Aorta (tissue), 5 donors: ENCODE measurements around the gene FGF22. TPM values are rescaled to one million over a fixed set of nuclear protein-coding genes. Genes with fewer than 3 reads are reported as not detected.
A peak's percentile ranks its signal among the peaks of the same experiment; 100 is the strongest.

Source experiments
- ATAC-seq: fragments of 200-7000 bp; cut with Tn5 transposase; one replicate; pipeline ENCODE4 v1.9.1; 2022; ENCODE audit warnings: moderate library complexity; ENCODE audit not compliant: low FRiP score
- DNase-seq, 2 donors: peaks; one replicate each; pipeline ENCODE4 v3.0.0-alpha.2; 2020
- H3K27ac ChIP-seq, 2 donors: one replicate each; pipeline ENCODE4 v1.5.1; 2013; ENCODE audit warnings: low read length in 2 of 2, mild to moderate bottlenecking in 2 of 2, moderate library complexity in 2 of 2, control low read depth in 1 of 2, inconsistent platforms in 1 of 2, low read depth in 1 of 2
- H3K27me3 ChIP-seq, 2 donors: one replicate each; pipeline ENCODE4 v1.6.1; 2013; ENCODE audit warnings: control low read depth in 1 of 2, low read length in 1 of 2, mild to moderate bottlenecking in 1 of 2, moderate library complexity in 1 of 2; ENCODE audit not compliant: insufficient read depth in 2 of 2, control insufficient read depth in 1 of 2
- H3K36me3 ChIP-seq, 2 donors: one replicate each; pipeline ENCODE4 v1.6.1; 2013; ENCODE audit warnings: control low read depth in 1 of 2, low read length in 1 of 2, mild to moderate bottlenecking in 1 of 2; ENCODE audit not compliant: insufficient read depth in 2 of 2, control insufficient read depth in 1 of 2
- H3K4me1 ChIP-seq, 2 donors: one replicate each; pipeline ENCODE4 v1.6.1; 2013; ENCODE audit warnings: low read length in 2 of 2, control low read depth in 1 of 2, mild to moderate bottlenecking in 1 of 2, moderate library complexity in 1 of 2; ENCODE audit not compliant: insufficient read depth in 2 of 2, control insufficient read depth in 1 of 2
- H3K4me3 ChIP-seq, 2 donors: one replicate each; pipeline ENCODE4 v1.5.1; 2013; ENCODE audit warnings: low read length in 2 of 2, control low read depth in 1 of 2, mild to moderate bottlenecking in 1 of 2
- H3K9me3 ChIP-seq: one replicate; pipeline ENCODE4 v1.6.1; 2013; ENCODE audit warnings: mild to moderate bottlenecking, low read length; ENCODE audit not compliant: control insufficient read depth
- WGBS, 2 donors: extraction: QIAGEN DNeasy Blood & Tissue Kit; methylation state at CpG; one replicate each; pipeline ENCODE4 v1.1.7; 2013; 5-methylcytosine and 5-hydroxymethylcytosine counted together
- intact Hi-C, 2 donors: fragments of 100-400 bp; cut with DNase I; formaldehyde crosslinking; loops; one replicate each; pipeline versions ENCODE4 v1.14.2 to v1.15.0; 2022
- polyA plus RNA-seq, 2 donors: library from polyadenylated mRNA; stranded (reverse); fragments of 200-250 nt; gene quantifications; one replicate each; pipeline ENCODE4 v1.2.3, GENCODE V29; 2013
- total RNA-seq, 2 donors: library from RNA; stranded (reverse); fragmentation: NEBNext Ultra II Directional; extraction: Animal tissue kit (Norgen Biotek cat#: 25700); gene quantifications; one replicate each; pipeline ENCODE4 v1.2.1, GENCODE V29; 2021
- donor health status: healthy with polysubstance abuse.
- donor health status: Bipolar disorder and iron deficiency.
- donor health status: DM: no; HTN: no; CAD: no.
- donor health status: DM: no; HTN: no; CAD: no.
- donor health status: DM: yes; HTN: yes; CAD: no.

FGF22 gene
- total and polyA plus RNA-seq, 4 donors: 0.36 to 4.8 (median 0.54) TPM

DNA sequence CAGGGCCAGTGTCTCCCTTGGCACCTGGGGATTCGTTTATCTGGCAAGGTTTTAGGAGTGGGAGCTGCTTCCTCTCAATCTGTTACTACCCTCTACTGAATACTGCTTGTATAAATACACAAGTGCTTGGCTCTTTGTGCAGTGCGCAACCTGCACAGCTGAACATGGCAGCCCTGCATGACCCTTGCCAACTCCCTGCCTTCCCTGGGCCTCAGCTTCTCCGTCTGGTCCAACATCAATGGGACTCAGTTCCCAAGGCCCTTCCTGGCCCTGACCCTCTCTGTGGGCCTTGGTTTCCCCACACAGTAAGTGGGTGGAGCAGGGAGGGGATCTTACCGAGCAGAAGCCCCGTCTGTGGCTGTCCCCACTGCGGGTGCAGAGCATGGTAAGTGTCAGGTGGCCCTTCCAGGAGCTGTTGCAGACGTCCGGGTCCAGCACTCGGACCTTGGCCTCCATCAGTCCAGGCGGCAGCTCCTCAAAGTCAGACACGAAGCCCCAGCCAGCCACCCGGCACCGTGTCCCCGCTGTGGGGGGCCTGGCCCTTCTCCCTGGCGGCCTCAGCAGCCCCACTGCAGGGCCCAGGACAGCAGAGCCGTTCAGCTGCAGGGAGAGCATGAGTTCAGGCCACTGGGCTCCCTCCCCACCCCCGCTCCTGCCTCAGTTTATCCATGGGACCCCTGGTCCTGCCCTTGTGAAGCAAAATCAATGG is 47.1 kb downstream of the FGF22 start:
- Histone ChIP-seq H3K4me1 (no peaks in the 10 kb centered on the region), H3K9me3 (no peaks in the 10 kb centered on the region), H3K27me3 (no peaks in the 10 kb centered on the region), H3K4me3 (no peak overlapping the region), H3K36me3 (no peaks in the 10 kb centered on the region), H3K27ac (no peak overlapping the region)
- DNase-seq (no peak), ATAC-seq (no peak)
- 65% methylated on average over 17 of the region's 17 CpGs for WGBS, 2 donors
- intact Hi-C loops: no loop called here

DNA sequence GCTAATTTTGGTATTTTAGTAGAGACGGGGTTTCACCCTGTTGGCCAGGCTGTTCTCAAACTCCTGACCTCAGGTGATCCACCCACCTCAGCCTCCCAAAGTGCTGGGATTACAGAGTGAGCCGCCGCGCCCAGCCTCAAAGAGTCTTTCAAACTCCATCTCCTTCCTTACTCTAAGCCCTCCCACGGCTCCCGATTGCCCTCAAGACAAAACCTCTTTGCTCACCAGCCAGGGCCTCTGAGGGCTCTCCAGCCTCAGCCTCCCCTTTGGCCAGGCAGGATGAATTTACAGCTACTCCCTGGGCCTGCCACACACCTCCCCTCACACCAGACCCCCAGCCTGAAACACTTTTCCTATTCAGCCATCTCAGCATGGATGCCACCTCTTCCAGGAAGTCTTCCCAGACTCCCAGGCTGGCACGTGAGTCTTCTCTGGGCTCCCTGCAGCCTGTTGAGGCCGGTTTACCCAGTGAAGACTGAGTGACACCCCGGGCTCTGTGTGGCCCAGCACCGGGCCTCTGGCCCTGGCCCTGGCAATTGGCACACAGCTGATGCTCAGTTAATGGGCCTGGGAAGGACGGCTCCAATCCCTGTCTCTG is 48.0 kb downstream of the FGF22 start:
- no peak for ATAC-seq
- intact Hi-C loops: no loop called here
- WGBS, 2 donors: 85 to 86% methylated on average over 11 of the region's 11 CpGs
- Histone ChIP-seq H3K27ac (no peak overlapping the region), H3K4me3 (no peak overlapping the region), H3K9me3 (no peaks in the 10 kb centered on the region), H3K36me3 (no peaks in the 10 kb centered on the region), H3K4me1 (no peaks in the 10 kb centered on the region), H3K27me3 (no peaks in the 10 kb centered on the region)
- no peak for DNase-seq

DNA sequence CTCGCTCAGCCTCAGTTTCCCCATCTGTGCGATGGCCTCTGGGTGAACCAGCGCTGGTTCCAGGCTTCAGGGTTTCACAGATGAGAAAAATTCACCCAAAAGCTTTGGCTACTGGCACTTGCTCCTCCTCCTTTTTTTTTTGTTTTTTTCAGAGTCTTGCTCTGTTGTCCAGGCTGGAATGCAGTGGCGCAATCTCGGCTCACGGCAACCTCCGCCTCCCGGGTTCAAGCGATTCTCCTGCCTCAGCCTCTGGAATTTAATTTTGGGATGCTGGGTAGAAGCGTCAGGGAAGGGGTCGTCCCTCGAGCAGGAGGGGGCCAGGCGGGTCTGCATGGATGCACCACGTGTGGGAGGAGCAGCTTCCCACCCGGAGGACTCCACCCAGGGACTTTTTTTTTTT is 48.5 kb downstream of the FGF22 start:
- DNase-seq (no peak), ATAC-seq (no peak)
- Histone ChIP-seq H3K9me3 (no peaks in the 10 kb centered on the region), H3K4me1 (no peaks in the 10 kb centered on the region), H3K27ac (no peak overlapping the region), H3K27me3 (no peaks in the 10 kb centered on the region), H3K36me3 (no peaks in the 10 kb centered on the region), H3K4me3 (no peak overlapping the region)
- 67 to 71% methylated on average over 15 of the region's 15 CpGs for WGBS, 2 donors
- intact Hi-C loops: no loop called here

DNA sequence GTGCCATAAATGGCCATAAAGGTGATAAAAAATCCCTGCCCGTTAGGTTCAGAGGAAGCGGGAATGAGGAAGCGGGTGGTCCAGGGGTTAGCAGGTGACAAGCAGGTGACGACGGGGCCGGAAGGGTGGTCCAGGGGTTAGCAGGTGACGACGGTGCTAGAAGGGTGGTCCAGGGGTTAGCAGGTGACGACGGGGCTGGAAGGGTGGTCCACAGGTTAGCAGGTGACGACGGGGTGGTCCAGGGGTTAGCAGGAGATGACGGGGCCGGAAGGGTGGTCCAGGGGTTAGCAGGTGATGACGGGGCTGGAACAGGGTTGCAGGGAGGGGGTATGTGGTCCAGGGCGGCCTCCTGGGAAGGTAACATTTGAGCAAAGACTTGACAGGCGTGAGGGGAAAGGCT is 49.3 kb downstream of the FGF22 start:
- H3K36me3 ChIP-seq: no peaks in the 10 kb centered on the region
- no peak overlapping the region for H3K4me3 ChIP-seq
- H3K4me1 ChIP-seq: no peaks in the 10 kb centered on the region
- no peaks in the 10 kb centered on the region for H3K9me3 ChIP-seq
- peak; percentile 42 for ATAC-seq
- intact Hi-C loops: no loop called here
- WGBS, 2 donors: 89 to 90% methylated on average over 17 of the region's 17 CpGs
- no peak overlapping the region for H3K27ac ChIP-seq
- no peak for DNase-seq
- no peaks in the 10 kb centered on the region for H3K27me3 ChIP-seq

DNA sequence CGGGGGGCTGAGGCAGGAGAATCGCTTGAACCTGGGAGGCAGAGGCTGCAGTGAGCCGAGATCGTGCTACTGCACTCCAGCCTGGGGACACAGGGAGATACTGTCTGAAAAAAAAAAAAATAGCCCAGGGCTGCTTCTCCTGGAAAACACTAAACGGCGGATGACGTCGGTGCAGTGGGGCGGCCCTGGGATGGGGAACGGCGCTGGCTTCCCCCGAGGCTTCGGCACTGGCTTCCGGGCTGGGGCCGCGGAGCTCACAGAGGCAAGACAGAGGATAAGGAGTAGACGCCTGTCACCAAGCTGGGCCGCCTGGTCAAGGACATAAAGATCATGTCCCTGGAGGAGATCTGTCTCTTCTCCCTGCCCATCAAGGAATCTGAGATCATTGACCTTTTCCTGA is 50.5 kb downstream of the FGF22 start:
- no peaks in the 10 kb centered on the region for H3K4me1 ChIP-seq
- H3K9me3 ChIP-seq: no peaks in the 10 kb centered on the region
- no peak for ATAC-seq
- H3K27me3 ChIP-seq: no peaks in the 10 kb centered on the region
- no peaks in the 10 kb centered on the region for H3K36me3 ChIP-seq
- intact Hi-C loops: no loop called here
- 70 to 80% methylated on average over 17 to 18 of the region's 18 CpGs for WGBS, 2 donors
- H3K4me3 ChIP-seq: no peak overlapping the region
- no peak overlapping the region for H3K27ac ChIP-seq
- no peak for DNase-seq

Other genes with a start within 250 kb of the FGF22 start
- 1 to 10 TPM in 1 of 2 donors, under 1 TPM in 1; 0.88 to 1.1 TPM for gene C2CD4C, start 230.7 kb upstream of the FGF22 start, total RNA-seq
- gene C2CD4C, start 230.7 kb upstream of the FGF22 start, polyA plus RNA-seq: not detected
- 10 to 100 TPM in 1 of 2 donors, 1 to 10 TPM in 1; 9.7 to 31.4 TPM for gene SHC2, start 178.8 kb upstream of the FGF22 start, total RNA-seq
- gene SHC2, start 178.8 kb upstream of the FGF22 start, polyA plus RNA-seq: 10 to 100 TPM in 1 of 2 donors, 1 to 10 TPM in 1; 7.3 to 10.9 TPM
- gene MADCAM1, start 143.4 kb upstream of the FGF22 start, total RNA-seq: under 1 TPM in 1 of 2 donors, not detected in 1; 0.63 TPM
- gene MADCAM1, start 143.4 kb upstream of the FGF22 start, polyA plus RNA-seq: 1 to 10 TPM in 1 of 2 donors, under 1 TPM in 1; 0.50 to 1.4 TPM
- gene TPGS1, start 132.4 kb upstream of the FGF22 start, total RNA-seq: 10 to 100 TPM; 19.2 to 20.2 TPM
- gene TPGS1, start 132.4 kb upstream of the FGF22 start, polyA plus RNA-seq: 10 to 100 TPM; 17.4 to 33.0 TPM
- 10 to 100 TPM; 39.6 to 46.4 TPM for gene CDC34, start 108.1 kb upstream of the FGF22 start, total RNA-seq
- 10 to 100 TPM; 27.5 to 79.1 TPM for gene CDC34, start 108.1 kb upstream of the FGF22 start, polyA plus RNA-seq
- under 1 TPM; 0.54 to 0.75 TPM for gene GZMM, start 95.8 kb upstream of the FGF22 start, total RNA-seq
- gene GZMM, start 95.8 kb upstream of the FGF22 start, polyA plus RNA-seq: 1 to 10 TPM in 1 of 2 donors, not detected in 1; 2.8 TPM
- 100 to 1,000 TPM; 264 to 281 TPM for gene BSG, start 67.3 kb upstream of the FGF22 start, total RNA-seq
- gene BSG, start 67.3 kb upstream of the FGF22 start, polyA plus RNA-seq: 100 to 1,000 TPM; 239 to 436 TPM
- gene HCN2, start 50.0 kb upstream of the FGF22 start, total RNA-seq: under 1 TPM; 0.19 to 0.30 TPM
- under 1 TPM; 0.08 to 0.13 TPM for gene HCN2, start 50.0 kb upstream of the FGF22 start, polyA plus RNA-seq
- 10 to 100 TPM; 19.9 to 33.3 TPM for gene POLRMT, start 6.3 kb upstream of the FGF22 start, total RNA-seq
- 10 to 100 TPM; 10.1 to 76.6 TPM for gene POLRMT, start 6.3 kb upstream of the FGF22 start, polyA plus RNA-seq
- gene RNF126, start 23.3 kb downstream of the FGF22 start, total RNA-seq: 10 to 100 TPM; 26.7 to 26.9 TPM
- 10 to 100 TPM; 18.3 to 38.5 TPM for gene RNF126, start 23.3 kb downstream of the FGF22 start, polyA plus RNA-seq
- gene FSTL3, start 36.5 kb downstream of the FGF22 start, total RNA-seq: 100 to 1,000 TPM; 116 to 134 TPM
- gene FSTL3, start 36.5 kb downstream of the FGF22 start, polyA plus RNA-seq: 10 to 100 TPM; 40.6 to 80.1 TPM
- not detected for gene PRSS57, start 55.6 kb downstream of the FGF22 start, total RNA-seq
- gene PRSS57, start 55.6 kb downstream of the FGF22 start, polyA plus RNA-seq: not detected
- gene PALM, start 69.1 kb downstream of the FGF22 start, total RNA-seq: 10 to 100 TPM; 27.5 to 75.1 TPM
- 1 to 10 TPM in 1 of 2 donors, under 1 TPM in 1; 0.59 to 2.5 TPM for gene PALM, start 69.1 kb downstream of the FGF22 start, polyA plus RNA-seq
- under 1 TPM in 1 of 2 donors, not detected in 1; 0.12 TPM for gene MISP, start 111.2 kb downstream of the FGF22 start, total RNA-seq
- gene MISP, start 111.2 kb downstream of the FGF22 start, polyA plus RNA-seq: 10 to 100 TPM in 1 of 2 donors, 1 to 10 TPM in 1; 1.0 to 53.3 TPM
- 100 to 1,000 TPM; 192 to 218 TPM for gene PTBP1, start 157.6 kb downstream of the FGF22 start, total RNA-seq
- 10 to 100 TPM; 46.7 to 90.4 TPM for gene PTBP1, start 157.6 kb downstream of the FGF22 start, polyA plus RNA-seq
- not detected for gene PLPPR3, start 182.1 kb downstream of the FGF22 start, total RNA-seq
- not detected for gene PLPPR3, start 182.1 kb downstream of the FGF22 start, polyA plus RNA-seq
- under 1 TPM in 1 of 2 donors, not detected in 1; 0.72 TPM for gene AZU1, start 188.0 kb downstream of the FGF22 start, total RNA-seq
- under 1 TPM in 1 of 2 donors, not detected in 1; 0.49 TPM for gene AZU1, start 188.0 kb downstream of the FGF22 start, polyA plus RNA-seq
- not detected for gene PRTN3, start 201.1 kb downstream of the FGF22 start, total RNA-seq
- gene PRTN3, start 201.1 kb downstream of the FGF22 start, polyA plus RNA-seq: not detected
- gene ELANE, start 212.4 kb downstream of the FGF22 start, total RNA-seq: 1 to 10 TPM in 1 of 2 donors, not detected in 1; 2.0 TPM
- gene ELANE, start 212.4 kb downstream of the FGF22 start, polyA plus RNA-seq: not detected
- gene CFD, start 219.8 kb downstream of the FGF22 start, total RNA-seq: 100 to 1,000 TPM; 104 to 354 TPM
- 10 to 100 TPM in 1 of 2 donors, 1 to 10 TPM in 1; 3.3 to 23.9 TPM for gene CFD, start 219.8 kb downstream of the FGF22 start, polyA plus RNA-seq